Activated naive CD8-positive, alpha-beta T cell (primary cell): ENCODE data around the gene LAG3.

Source experiments
- H3K27ac Mint-ChIP-seq: one replicate; pipeline ENCODE4 v1.8.0; 2021; ENCODE audit warnings: mixed read lengths
- H3K27me3 Mint-ChIP-seq: one replicate; pipeline ENCODE4 v1.8.0; 2021; ENCODE audit warnings: mixed read lengths
- H3K36me3 Mint-ChIP-seq: one replicate; pipeline ENCODE4 v1.8.0; 2021; ENCODE audit warnings: mixed read lengths
- H3K4me1 Mint-ChIP-seq: one replicate; pipeline ENCODE4 v1.8.0; 2021; ENCODE audit warnings: low read depth, mixed read lengths
- H3K4me3 Mint-ChIP-seq: one replicate; pipeline ENCODE4 v1.8.0; 2021; ENCODE audit warnings: mild to moderate bottlenecking, mixed read lengths
- H3K9me3 Mint-ChIP-seq: one replicate; pipeline ENCODE4 v1.8.0; 2021; ENCODE audit warnings: low read depth, mixed read lengths

The LAG3 gene

DNA sequence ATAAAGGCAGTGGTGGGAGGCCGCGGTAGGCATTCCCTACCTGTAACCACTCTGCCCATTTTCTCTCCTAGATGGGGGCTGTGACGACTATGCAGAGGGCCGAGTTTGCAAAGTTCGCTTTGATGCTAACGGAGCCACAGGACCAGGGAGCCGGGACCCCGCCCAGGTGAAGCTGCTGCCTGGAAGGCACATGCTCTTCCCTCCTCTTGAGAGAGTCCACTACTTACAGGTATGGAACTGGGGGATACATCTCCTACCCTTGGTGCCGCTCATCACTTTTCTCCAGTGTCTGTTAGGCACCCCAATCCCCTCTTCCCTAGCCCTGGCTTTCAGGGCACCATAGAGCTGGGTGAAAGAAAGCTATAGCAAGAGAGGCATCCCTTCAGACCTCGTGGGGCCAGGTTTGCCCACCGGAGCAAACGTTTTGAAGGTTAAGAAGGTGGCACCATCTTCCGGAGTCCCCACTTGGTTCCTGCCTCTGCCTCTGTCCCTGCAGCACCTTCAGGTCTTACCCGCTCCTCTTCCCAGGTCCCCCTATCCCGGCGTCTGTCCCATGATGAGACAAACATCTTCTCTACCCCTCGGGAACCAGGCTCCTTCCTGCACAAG, 53.9 kb downstream of the LAG3 start:
- no peaks in the 10 kb centered on the region for H3K36me3 Mint-ChIP-seq
- H3K27ac Mint-ChIP-seq: no peak overlapping the region
- peaks cover 22% of the 10 kb centered on the region for H3K4me1 Mint-ChIP-seq
- no peaks in the 10 kb centered on the region for H3K9me3 Mint-ChIP-seq
- peaks cover 20% of the 10 kb centered on the region for H3K27me3 Mint-ChIP-seq
- H3K4me3 Mint-ChIP-seq: no peak overlapping the region

DNA sequence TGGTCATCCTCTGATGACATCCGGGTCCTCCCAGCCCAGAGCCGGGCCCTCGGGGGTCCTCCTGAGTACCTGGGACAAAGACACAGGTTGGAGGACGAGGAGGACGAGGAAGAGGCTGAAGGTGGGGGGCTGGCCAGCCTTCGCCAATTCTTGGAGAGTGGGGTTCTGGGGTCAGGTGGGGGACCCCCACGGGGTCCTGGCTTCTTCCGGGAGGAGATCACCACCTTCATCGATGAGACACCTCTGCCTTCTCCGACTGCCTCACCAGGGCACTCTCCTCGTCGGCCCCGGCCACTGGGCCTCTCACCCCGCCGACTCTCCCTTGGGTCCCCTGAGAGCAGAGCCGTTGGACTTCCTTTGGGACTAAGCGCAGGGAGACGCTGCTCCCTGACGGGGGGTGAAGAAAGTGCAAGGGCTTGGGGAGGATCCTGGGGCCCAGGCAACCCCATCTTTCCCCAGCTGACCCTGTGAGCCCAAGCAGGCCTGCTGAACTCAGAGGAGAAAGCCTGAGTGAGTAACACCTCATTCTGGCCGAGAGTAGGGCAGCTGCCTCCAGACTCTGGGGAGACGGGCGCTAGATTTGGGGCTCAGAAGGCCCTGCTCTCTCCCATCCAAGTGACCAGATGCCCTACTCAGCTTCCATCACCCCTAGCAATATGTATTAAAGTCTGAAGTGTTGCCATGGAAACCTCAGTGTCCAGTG, 54.6 kb downstream of the LAG3 start:
- no peaks in the 10 kb centered on the region for H3K9me3 Mint-ChIP-seq
- H3K4me3 Mint-ChIP-seq: peak overlapping the region; percentile 63
- peaks cover 20% of the 10 kb centered on the region for H3K27me3 Mint-ChIP-seq
- H3K4me1 Mint-ChIP-seq: peaks cover 20% of the 10 kb centered on the region
- H3K27ac Mint-ChIP-seq: no peak overlapping the region
- no peaks in the 10 kb centered on the region for H3K36me3 Mint-ChIP-seq

GRCh38 chr12:6827437-6827911, 55.2 kb downstream of the LAG3 start:
- Mint-ChIP-seq H3K27me3 (peaks cover 19% of the 10 kb centered on the region), H3K4me1 (peaks cover 18% of the 10 kb centered on the region), H3K4me3 (peak overlapping the region; percentile 63), H3K27ac (no peak overlapping the region), H3K36me3 (no peaks in the 10 kb centered on the region), H3K9me3 (no peaks in the 10 kb centered on the region)
